ENCODE results near the gene IFT74. TPM values are rescaled to one million over a fixed set of nuclear protein-coding genes. Genes with fewer than 3 reads are reported as not detected.

The IFT74 gene
- polyA plus RNA-seq, 2 donors = 5.1 to 5.5 TPM

- Histone ChIP-seq H3K27ac (ENCODE audit: low read depth in 2 of 2, low read length in 1 of 2) (no peak overlapping the region), H3K27me3 (ENCODE audit: control insufficient read depth in 1 of 2, insufficient read depth in 2 of 2, low read length in 2 of 2) (no peaks in the 10 kb centered on the region)
- 87 to 97% methylated on average over 5 of the region's 5 CpGs for WGBS, 2 donors
Measured at GRCh38 chr9:27022920-27023319, 66.7 kb downstream of the IFT74 start.

GRCh38 chr9:27029186-27029585, 73.0 kb downstream of the IFT74 start:
- Histone ChIP-seq H3K27me3 (ENCODE audit: control insufficient read depth in 1 of 2, insufficient read depth in 2 of 2, low read length in 2 of 2) (no peaks in the 10 kb centered on the region), H3K4me1 (ENCODE audit: control insufficient read depth in 2 of 2, insufficient read depth in 2 of 2, low read length in 1 of 2) (no peaks in the 10 kb centered on the region), H3K4me3 (ENCODE audit: low read depth in 1 of 2, low read length in 2 of 2) (no peak overlapping the region), H3K9me3 (ENCODE audit: control insufficient read depth in 2 of 2, insufficient read depth in 1 of 2, low read depth in 1 of 2, low read length in 1 of 2) (no peaks in the 10 kb centered on the region), H3K36me3 (ENCODE audit: control insufficient read depth in 2 of 2, insufficient read depth in 2 of 2, low read length in 1 of 2) (peaks cover 0 to 4% of the 10 kb centered on the region in 2 donors), H3K27ac (ENCODE audit: low read depth in 2 of 2, low read length in 1 of 2) (no peak overlapping the region)
- WGBS, 2 donors = 89 to 92% methylated on average over 7 of the region's 7 CpGs

More at GRCh38 chr9:27022920-27023319, 66.7 kb downstream of the IFT74 start:
- no peak overlapping the region for H3K4me3 ChIP-seq (ENCODE audit: low read depth in 1 of 2, low read length in 2 of 2)
- no peaks in the 10 kb centered on the region for H3K4me1 ChIP-seq (ENCODE audit: control insufficient read depth in 2 of 2, insufficient read depth in 2 of 2, low read length in 1 of 2)
- peaks cover 3% of the 10 kb centered on the region in 2 donors for H3K36me3 ChIP-seq (ENCODE audit: control insufficient read depth in 2 of 2, insufficient read depth in 2 of 2, low read length in 1 of 2)
- no peaks in the 10 kb centered on the region for H3K9me3 ChIP-seq (ENCODE audit: control insufficient read depth in 2 of 2, insufficient read depth in 1 of 2, low read depth in 1 of 2, low read length in 1 of 2)

DNA sequence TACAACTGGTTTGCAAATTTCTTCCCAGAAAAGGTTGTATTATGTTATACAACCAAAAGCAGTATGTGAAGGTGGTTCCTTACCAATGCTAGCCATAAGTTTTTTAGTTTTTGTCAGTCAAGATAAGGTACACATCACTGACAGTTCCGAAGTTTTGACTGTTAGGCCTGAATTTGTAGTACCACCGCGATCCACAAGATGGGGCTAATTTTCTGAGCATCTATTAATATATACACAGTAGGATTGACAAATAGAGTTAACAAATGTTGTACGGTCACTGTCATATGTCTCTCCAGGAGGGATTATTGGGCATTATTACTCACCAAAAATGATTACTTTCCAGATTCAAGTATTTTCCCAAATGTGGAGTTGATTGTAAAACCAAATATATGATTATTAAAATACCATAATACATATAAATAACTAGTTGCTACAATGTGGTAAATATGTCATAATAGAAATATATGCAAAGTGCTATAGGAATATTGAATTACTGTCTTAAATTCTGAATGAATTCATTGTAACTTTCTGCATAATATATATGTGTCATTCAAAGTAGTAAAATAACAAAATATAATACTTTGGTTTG, 77.7 kb downstream of the IFT74 start:
- Histone ChIP-seq H3K36me3 (ENCODE audit: control insufficient read depth in 2 of 2, insufficient read depth in 2 of 2, low read length in 1 of 2) (peaks cover 4 to 5% of the 10 kb centered on the region in 2 donors), H3K4me3 (ENCODE audit: low read depth in 1 of 2, low read length in 2 of 2) (no peak overlapping the region), H3K27me3 (ENCODE audit: control insufficient read depth in 1 of 2, insufficient read depth in 2 of 2, low read length in 2 of 2) (no peaks in the 10 kb centered on the region), H3K9me3 (ENCODE audit: control insufficient read depth in 2 of 2, insufficient read depth in 1 of 2, low read depth in 1 of 2, low read length in 1 of 2) (no peaks in the 10 kb centered on the region), H3K4me1 (ENCODE audit: control insufficient read depth in 2 of 2, insufficient read depth in 2 of 2, low read length in 1 of 2) (no peaks in the 10 kb centered on the region), H3K27ac (ENCODE audit: low read depth in 2 of 2, low read length in 1 of 2) (no peak overlapping the region)
- 9 to 12% methylated on average over 4 of the region's 4 CpGs for WGBS, 2 donors

- Histone ChIP-seq H3K27me3 (ENCODE audit: control insufficient read depth in 1 of 2, insufficient read depth in 2 of 2, low read length in 2 of 2) (no peaks in the 10 kb centered on the region), H3K36me3 (ENCODE audit: control insufficient read depth in 2 of 2, insufficient read depth in 2 of 2, low read length in 1 of 2) (peaks cover 3 to 4% of the 10 kb centered on the region in 2 donors), H3K4me1 (ENCODE audit: control insufficient read depth in 2 of 2, insufficient read depth in 2 of 2, low read length in 1 of 2) (no peaks in the 10 kb centered on the region), H3K4me3 (ENCODE audit: low read depth in 1 of 2, low read length in 2 of 2) (no peak overlapping the region), H3K9me3 (ENCODE audit: control insufficient read depth in 2 of 2, insufficient read depth in 1 of 2, low read depth in 1 of 2, low read length in 1 of 2) (no peaks in the 10 kb centered on the region), H3K27ac (ENCODE audit: low read depth in 2 of 2, low read length in 1 of 2) (no peak overlapping the region)
- WGBS, 2 donors = 79 to 93% methylated on average over 2 of the region's 2 CpGs
Measured at GRCh38 chr9:27037499-27037898, 81.3 kb downstream of the IFT74 start.

- no peaks in the 10 kb centered on the region for H3K4me1 ChIP-seq (ENCODE audit: control insufficient read depth in 2 of 2, insufficient read depth in 2 of 2, low read length in 1 of 2)
- H3K27ac ChIP-seq (ENCODE audit: low read depth in 2 of 2, low read length in 1 of 2) = no peak overlapping the region
- no peak overlapping the region for H3K4me3 ChIP-seq (ENCODE audit: low read depth in 1 of 2, low read length in 2 of 2)
- H3K9me3 ChIP-seq (ENCODE audit: control insufficient read depth in 2 of 2, insufficient read depth in 1 of 2, low read depth in 1 of 2, low read length in 1 of 2) = no peaks in the 10 kb centered on the region
- peaks cover 3 to 4% of the 10 kb centered on the region in 2 donors for H3K36me3 ChIP-seq (ENCODE audit: control insufficient read depth in 2 of 2, insufficient read depth in 2 of 2, low read length in 1 of 2)
- H3K27me3 ChIP-seq (ENCODE audit: control insufficient read depth in 1 of 2, insufficient read depth in 2 of 2, low read length in 2 of 2) = no peaks in the 10 kb centered on the region
Measured at GRCh38 chr9:27041746-27042145, 85.5 kb downstream of the IFT74 start.

DNA sequence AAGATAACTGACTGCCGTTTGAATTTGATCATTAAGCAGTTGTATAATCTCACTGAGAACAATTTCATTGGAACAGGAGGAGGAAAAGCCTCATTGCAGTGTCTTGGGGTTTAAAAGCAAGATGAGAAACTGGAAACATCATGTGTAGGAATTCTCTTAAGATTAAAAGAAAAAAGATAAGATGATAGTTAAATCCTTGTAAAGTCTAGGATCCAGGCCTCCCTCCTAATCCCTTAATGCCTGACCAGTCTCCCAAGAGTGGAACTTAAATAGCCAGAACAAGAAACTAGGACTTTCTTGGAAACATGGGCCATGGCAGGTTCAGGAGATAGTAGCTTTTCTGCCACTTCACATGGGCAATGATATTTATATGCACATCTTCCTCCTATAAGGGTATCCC, 86.3 kb downstream of the IFT74 start:
- WGBS, 2 donors = 77 to 79% methylated on average over 1 of the region's 1 CpG
- H3K4me1 ChIP-seq (ENCODE audit: control insufficient read depth in 2 of 2, insufficient read depth in 2 of 2, low read length in 1 of 2) = no peaks in the 10 kb centered on the region

DNA sequence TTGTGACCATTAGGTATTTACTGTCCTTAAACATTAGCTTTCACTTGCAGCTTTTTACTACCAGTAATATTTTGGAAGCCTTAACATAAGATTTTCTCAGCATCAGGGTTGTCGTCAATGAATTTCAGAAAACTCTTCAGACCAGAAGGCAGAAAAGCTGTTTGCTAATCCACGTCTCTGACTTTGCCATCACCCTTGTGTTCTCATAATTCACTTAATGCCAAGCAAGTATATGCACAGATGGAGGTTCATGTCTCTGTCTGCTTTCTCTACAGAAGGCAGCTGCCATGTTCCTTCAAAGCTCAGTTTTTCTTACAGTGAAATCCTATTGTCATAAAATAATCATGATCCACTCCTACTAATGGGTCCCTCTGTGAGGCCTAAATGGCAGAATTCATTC, 87.0 kb downstream of the IFT74 start:
- Histone ChIP-seq H3K36me3 (ENCODE audit: control insufficient read depth in 2 of 2, insufficient read depth in 2 of 2, low read length in 1 of 2) (no peaks in the 10 kb centered on the region), H3K27ac (ENCODE audit: low read depth in 2 of 2, low read length in 1 of 2) (no peak overlapping the region), H3K4me3 (ENCODE audit: low read depth in 1 of 2, low read length in 2 of 2) (no peak overlapping the region), H3K9me3 (ENCODE audit: control insufficient read depth in 2 of 2, insufficient read depth in 1 of 2, low read depth in 1 of 2, low read length in 1 of 2) (no peaks in the 10 kb centered on the region), H3K4me1 (ENCODE audit: control insufficient read depth in 2 of 2, insufficient read depth in 2 of 2, low read length in 1 of 2) (no peaks in the 10 kb centered on the region), H3K27me3 (ENCODE audit: control insufficient read depth in 1 of 2, insufficient read depth in 2 of 2, low read length in 2 of 2) (no peaks in the 10 kb centered on the region)
- WGBS, 2 donors = 97% methylated on average over 2 of the region's 2 CpGs

More for the DNA sequence above, 86.3 kb downstream of the IFT74 start:
- Histone ChIP-seq H3K9me3 (ENCODE audit: control insufficient read depth in 2 of 2, insufficient read depth in 1 of 2, low read depth in 1 of 2, low read length in 1 of 2) (no peaks in the 10 kb centered on the region), H3K27ac (ENCODE audit: low read depth in 2 of 2, low read length in 1 of 2) (no peak overlapping the region), H3K27me3 (ENCODE audit: control insufficient read depth in 1 of 2, insufficient read depth in 2 of 2, low read length in 2 of 2) (no peaks in the 10 kb centered on the region), H3K36me3 (ENCODE audit: control insufficient read depth in 2 of 2, insufficient read depth in 2 of 2, low read length in 1 of 2) (peaks cover 2 to 3% of the 10 kb centered on the region in 2 donors), H3K4me3 (ENCODE audit: low read depth in 1 of 2, low read length in 2 of 2) (no peak overlapping the region)

GRCh38 chr9:27047136-27047535, 90.9 kb downstream of the IFT74 start:
- no peak overlapping the region for H3K27ac ChIP-seq (ENCODE audit: low read depth in 2 of 2, low read length in 1 of 2)
- H3K9me3 ChIP-seq (ENCODE audit: control insufficient read depth in 2 of 2, insufficient read depth in 1 of 2, low read depth in 1 of 2, low read length in 1 of 2) = no peaks in the 10 kb centered on the region
- H3K27me3 ChIP-seq (ENCODE audit: control insufficient read depth in 1 of 2, insufficient read depth in 2 of 2, low read length in 2 of 2) = no peaks in the 10 kb centered on the region
- H3K4me3 ChIP-seq (ENCODE audit: low read depth in 1 of 2, low read length in 2 of 2) = no peak overlapping the region
- peaks cover 3 to 6% of the 10 kb centered on the region in 2 donors for H3K36me3 ChIP-seq (ENCODE audit: control insufficient read depth in 2 of 2, insufficient read depth in 2 of 2, low read length in 1 of 2)
- H3K4me1 ChIP-seq (ENCODE audit: control insufficient read depth in 2 of 2, insufficient read depth in 2 of 2, low read length in 1 of 2) = no peaks in the 10 kb centered on the region
- 81 to 84% methylated on average over 4 of the region's 4 CpGs for WGBS, 2 donors

DNA sequence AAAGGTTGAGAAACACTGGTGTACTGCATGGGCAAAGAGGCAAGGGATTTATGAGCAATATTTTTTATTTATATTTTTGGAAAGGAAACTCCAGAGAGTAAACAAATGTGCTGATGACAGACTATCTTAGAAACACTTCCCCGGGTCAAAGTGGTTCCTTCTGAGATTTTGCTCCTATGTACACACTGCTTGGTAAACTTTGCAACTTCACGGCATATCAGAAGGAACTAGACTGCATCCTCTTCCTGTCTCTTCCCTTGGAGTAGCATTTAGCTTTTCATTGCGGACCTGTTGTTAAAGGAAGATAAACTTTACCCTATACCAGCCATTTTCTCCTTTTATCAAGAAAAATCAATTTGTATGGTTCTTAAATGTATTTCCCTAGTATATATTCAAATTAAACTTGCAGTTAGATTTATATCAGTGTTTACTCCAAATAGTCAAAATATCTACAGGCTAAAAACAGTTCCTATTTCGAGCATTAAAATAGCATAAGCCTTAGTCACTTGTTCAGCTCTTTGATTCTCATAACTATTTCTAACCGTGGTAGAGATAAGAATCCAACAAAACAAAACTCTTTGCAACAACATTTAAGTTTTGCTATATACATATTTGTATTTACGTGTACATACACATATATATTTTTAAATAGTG, 97.3 kb downstream of the IFT74 start:
- H3K4me3 ChIP-seq (ENCODE audit: low read depth in 1 of 2, low read length in 2 of 2) = no peak overlapping the region
- peaks cover 2 to 5% of the 10 kb centered on the region in 2 donors for H3K36me3 ChIP-seq (ENCODE audit: control insufficient read depth in 2 of 2, insufficient read depth in 2 of 2, low read length in 1 of 2)
- no peak overlapping the region for H3K27ac ChIP-seq (ENCODE audit: low read depth in 2 of 2, low read length in 1 of 2)
- H3K4me1 ChIP-seq (ENCODE audit: control insufficient read depth in 2 of 2, insufficient read depth in 2 of 2, low read length in 1 of 2) = no peaks in the 10 kb centered on the region
- no peaks in the 10 kb centered on the region for H3K27me3 ChIP-seq (ENCODE audit: control insufficient read depth in 1 of 2, insufficient read depth in 2 of 2, low read length in 2 of 2)
- WGBS, 2 donors = 51 to 53% methylated on average over 6 of the region's 6 CpGs
- no peaks in the 10 kb centered on the region for H3K9me3 ChIP-seq (ENCODE audit: control insufficient read depth in 2 of 2, insufficient read depth in 1 of 2, low read depth in 1 of 2, low read length in 1 of 2)

DNA sequence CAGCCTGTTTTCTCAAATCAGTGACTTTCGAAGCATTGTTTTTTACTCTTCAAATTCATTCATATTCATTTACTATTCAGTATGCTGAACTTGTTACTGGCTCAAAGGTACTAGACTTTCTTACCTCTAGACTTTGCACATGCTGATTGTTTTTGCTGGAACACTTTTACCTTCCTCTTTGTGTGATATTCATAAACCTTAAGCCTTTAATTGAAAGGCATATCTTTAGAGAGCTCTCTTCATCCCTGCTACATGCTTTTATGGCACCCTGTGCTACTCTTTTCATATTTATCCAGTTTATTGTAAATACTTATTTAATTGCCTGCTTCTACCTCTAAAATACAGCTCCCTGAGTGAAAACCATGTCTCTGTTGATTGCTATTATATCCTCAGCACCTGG, 97.9 kb downstream of the IFT74 start:
- H3K4me3 ChIP-seq (ENCODE audit: low read depth in 1 of 2, low read length in 2 of 2) = no peak overlapping the region
- H3K27me3 ChIP-seq (ENCODE audit: control insufficient read depth in 1 of 2, insufficient read depth in 2 of 2, low read length in 2 of 2) = no peaks in the 10 kb centered on the region
- H3K4me1 ChIP-seq (ENCODE audit: control insufficient read depth in 2 of 2, insufficient read depth in 2 of 2, low read length in 1 of 2) = no peaks in the 10 kb centered on the region
- no peak overlapping the region for H3K27ac ChIP-seq (ENCODE audit: low read depth in 2 of 2, low read length in 1 of 2)
- no peaks in the 10 kb centered on the region for H3K9me3 ChIP-seq (ENCODE audit: control insufficient read depth in 2 of 2, insufficient read depth in 1 of 2, low read depth in 1 of 2, low read length in 1 of 2)
- no peaks in the 10 kb centered on the region for H3K36me3 ChIP-seq (ENCODE audit: control insufficient read depth in 2 of 2, insufficient read depth in 2 of 2, low read length in 1 of 2)
- WGBS, 2 donors = 94 to 96% methylated on average over 1 of the region's 1 CpG
